Activated T-cell treated with anti-CD3 and anti-CD28 coated beads, Interleukin-2, amount 50 U/mL, for 4 hours (primary cell): ENCODE results near the gene RLBP1. TPM values are rescaled to one million over a fixed set of nuclear protein-coding genes. Genes with fewer than 3 reads are reported as not detected.

Experiments
- ATAC-seq, 2 donors: fragments of 200-7000 bp; cut with Tn5 transposase; one replicate each; pipeline ENCODE4 v1.10.0; 2021
- DNase-seq: peaks from one replicate; pipeline ENCODE4 v3.0.0-alpha.2; 2020
- H3K27me3 Mint-ChIP-seq: one replicate; pipeline ENCODE4 v1.8.0; 2021; ENCODE audit warnings: low read depth, mixed read lengths
- H3K36me3 Mint-ChIP-seq: one replicate; pipeline ENCODE4 v1.8.0; 2022; ENCODE audit warnings: mixed read lengths; ENCODE audit not compliant: insufficient read depth
- H3K4me1 Mint-ChIP-seq: one replicate; pipeline ENCODE4 v1.8.0; 2021; ENCODE audit warnings: low read depth, mixed read lengths
- H3K4me3 Mint-ChIP-seq: one replicate; pipeline ENCODE4 v1.8.0; 2021; ENCODE audit warnings: mild to moderate bottlenecking, moderate library complexity, mixed read lengths
- H3K9me3 Mint-ChIP-seq: one replicate; pipeline ENCODE4 v1.8.0; 2021; ENCODE audit warnings: mixed read lengths
- total RNA-seq, 3 donors: library from RNA; stranded (reverse); gene quantifications; one replicate each; pipeline ENCODE4 v1.2.1, GENCODE V29; 2021

Gene RLBP1
- total RNA-seq, 3 donors from 2014 or later: not detected

DNA sequence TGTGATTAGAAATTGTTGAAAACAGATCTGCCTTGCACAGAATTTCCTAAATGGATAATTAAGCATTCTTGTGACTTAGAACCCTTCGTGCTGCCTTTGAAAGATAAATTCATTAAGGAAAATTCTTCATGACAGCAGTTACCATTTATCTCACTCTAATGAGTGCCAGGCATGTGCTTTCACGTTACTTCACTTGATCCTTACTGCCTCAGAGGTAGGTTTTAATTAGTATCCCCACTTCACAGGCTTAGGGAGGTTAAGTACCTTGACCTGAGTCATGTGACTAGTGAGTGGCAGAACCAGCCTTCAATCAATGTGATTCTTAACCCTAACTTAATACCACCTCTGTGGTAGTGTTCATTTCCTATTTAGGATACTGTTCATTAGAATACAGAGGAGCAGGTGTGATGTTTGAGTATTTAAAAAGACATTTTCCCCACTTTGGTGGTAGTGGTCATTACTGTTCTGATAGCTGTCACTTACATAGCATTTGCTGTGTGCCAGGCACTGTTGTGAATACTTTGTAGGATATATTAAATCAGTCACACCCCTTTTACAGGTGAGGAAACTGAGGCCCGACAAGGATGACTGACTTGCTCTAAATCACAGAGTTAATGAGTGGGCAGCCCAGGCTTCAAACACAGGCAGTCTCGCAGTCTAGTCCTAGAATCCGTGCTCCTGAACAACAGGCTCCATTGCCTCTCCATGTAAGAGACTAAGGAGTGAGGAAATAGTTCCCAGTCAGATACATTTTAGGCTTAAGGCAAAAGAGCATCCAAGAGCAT is 57.9 kb downstream of the RLBP1 start:
- DNase-seq: no peak
- H3K4me1 Mint-ChIP-seq: peaks cover 15% of the 10 kb centered on the region
- no peaks in the 10 kb centered on the region for H3K27me3 Mint-ChIP-seq
- peaks cover 20% of the 10 kb centered on the region for H3K36me3 Mint-ChIP-seq
- H3K4me3 Mint-ChIP-seq: no peak overlapping the region
- ATAC-seq: no peak
- no peaks in the 10 kb centered on the region for H3K9me3 Mint-ChIP-seq

- H3K27me3 Mint-ChIP-seq: no peaks in the 10 kb centered on the region
- ATAC-seq (no peak), DNase-seq (no peak)
- peaks cover 30% of the 10 kb centered on the region for H3K36me3 Mint-ChIP-seq
- no peak overlapping the region for H3K4me3 Mint-ChIP-seq
- H3K4me1 Mint-ChIP-seq: no peaks in the 10 kb centered on the region
- no peaks in the 10 kb centered on the region for H3K9me3 Mint-ChIP-seq
Measured at GRCh38 chr15:89161666-89162065, 59.7 kb downstream of the RLBP1 start.

Other genes with a start within 250 kb of the RLBP1 start
- gene ABHD2, start 133.1 kb downstream of the RLBP1 start, total RNA-seq: 10 to 100 TPM; 48.9 to 72.6 (median 64.1) TPM
- 10 to 100 TPM; 50.3 to 65.1 (median 52.6) TPM for gene FANCI, start 22.4 kb upstream of the RLBP1 start, total RNA-seq
- 100 to 1,000 TPM; 119 to 142 (median 119) TPM for gene POLG, start 113.2 kb upstream of the RLBP1 start, total RNA-seq